Ascending aorta (tissue), 2 donors: ENCODE data around the gene GFRAL. TPM values are rescaled to one million over a fixed set of nuclear protein-coding genes. Genes with fewer than 3 reads are reported as not detected.

Experiments
- DNase-seq, 2 donors: peaks; one replicate each; pipeline ENCODE4 v3.0.0-alpha.2; 2019; ENCODE audit warnings: low spot score in 2 of 2
- H3K27ac ChIP-seq, 2 donors: fragments of 200-600 bp; sonication (generic); one replicate each; pipeline ENCODE4 v1.5.1; 2016 to 2017; ENCODE audit warnings: mild to moderate bottlenecking in 1 of 2
- H3K27me3 ChIP-seq: fragments of 200-600 bp; sonication (generic); one replicate; pipeline ENCODE4 v1.5.1; 2017
- H3K36me3 ChIP-seq, 2 donors: fragments of 200-600 bp; sonication (generic); one replicate each; pipeline ENCODE4 v1.5.1; 2016
- H3K4me1 ChIP-seq, 2 donors: fragments of 200-600 bp; sonication (generic); one replicate each; pipeline ENCODE4 v1.5.1; 2016 to 2017; ENCODE audit warnings: mild to moderate bottlenecking in 1 of 2
- H3K4me3 ChIP-seq, 2 donors: fragments of 200-600 bp; sonication (generic); one replicate each; pipeline ENCODE4 v1.5.1; 2016 to 2017; ENCODE audit warnings: mild to moderate bottlenecking in 1 of 2
- H3K9me3 ChIP-seq, 2 donors: fragments of 200-600 bp; sonication (generic); one replicate each; pipeline ENCODE4 v1.5.1; 2016
- CTCF ChIP-seq, 3 experiments: fragments of 200-600 bp in 2 of 3; fragments of 450-650 bp in 1 of 3; sonication (generic) in 2 of 3; IDR thresholded peaks; one replicate each; pipeline ENCODE4 v1.5.1; 2016 to 2019; ENCODE audit warnings: antibody characterized with exemption in 3 of 3, mild to moderate bottlenecking in 1 of 3, moderate library complexity in 1 of 3
- intact Hi-C: fragments of 100-400 bp; cut with DNase I; formaldehyde crosslinking; loops from one replicate; pipeline ENCODE4 v1.15.1; 2023
- total RNA-seq: library from RNA; depleted of rRNA; stranded (reverse); fragments of >200 nt; gene quantifications from one replicate; pipeline ENCODE4 v1.1.0, GENCODE V29; 2016

GFRAL gene
- total RNA-seq, 1 donor from 2014 or later = not detected

GRCh38 chr6:55433446-55434130, 106.3 kb downstream of the GFRAL start:
- DNase-seq = no peak
- Histone ChIP-seq H3K36me3 (no peaks in the 10 kb centered on the region), H3K4me1 (no peaks in the 10 kb centered on the region), H3K4me3 (no peak overlapping the region), H3K9me3 (no peaks in the 10 kb centered on the region), H3K27me3 (no peaks in the 10 kb centered on the region), H3K27ac (no peak overlapping the region)
- TF ChIP-seq CTCF (IDR thresholded peaks at IDR 0.05) = no peak
- intact Hi-C loops = no loop called here

GRCh38 chr6:55437141-55437540, 109.9 kb downstream of the GFRAL start:
- Histone ChIP-seq H3K4me3 (no peak overlapping the region), H3K27ac (no peak overlapping the region), H3K9me3 (no peaks in the 10 kb centered on the region), H3K36me3 (no peaks in the 10 kb centered on the region), H3K27me3 (no peaks in the 10 kb centered on the region), H3K4me1 (no peaks in the 10 kb centered on the region)
- no peak for TF ChIP-seq CTCF (IDR thresholded peaks at IDR 0.05)
- intact Hi-C loops = no loop called here
- no peak for DNase-seq

- Histone ChIP-seq H3K4me1 (no peaks in the 10 kb centered on the region), H3K36me3 (no peaks in the 10 kb centered on the region), H3K9me3 (no peaks in the 10 kb centered on the region), H3K27me3 (no peaks in the 10 kb centered on the region), H3K4me3 (no peak overlapping the region), H3K27ac (no peak overlapping the region)
- intact Hi-C loops = no loop called here
- TF ChIP-seq CTCF (IDR thresholded peaks at IDR 0.05) = no peak
- DNase-seq = no peak
Observed at GRCh38 chr6:55438203-55438602, 110.9 kb downstream of the GFRAL start.

GRCh38 chr6:55443238-55444134, 116.2 kb downstream of the GFRAL start:
- Histone ChIP-seq H3K4me3 (no peak overlapping the region), H3K4me1 (no peaks in the 10 kb centered on the region), H3K36me3 (no peaks in the 10 kb centered on the region), H3K27me3 (no peaks in the 10 kb centered on the region), H3K27ac (no peak overlapping the region), H3K9me3 (no peaks in the 10 kb centered on the region)
- intact Hi-C loops = no loop called here
- no peak for DNase-seq
- no peak for TF ChIP-seq CTCF (IDR thresholded peaks at IDR 0.05)

GRCh38 chr6:55445648-55446204, 118.5 kb downstream of the GFRAL start:
- Histone ChIP-seq H3K4me3 (no peak overlapping the region), H3K4me1 (no peaks in the 10 kb centered on the region), H3K27me3 (no peaks in the 10 kb centered on the region), H3K27ac (no peak overlapping the region), H3K9me3 (no peaks in the 10 kb centered on the region), H3K36me3 (no peaks in the 10 kb centered on the region)
- TF ChIP-seq CTCF (IDR thresholded peaks at IDR 0.05) = peak in 1 of 3 experiments; percentile 23
- intact Hi-C loops = no loop called here
- DNase-seq = no peak
